GM11168 (cell line): ENCODE measurements around the gene TMC2.

Experiments used
- in situ Hi-C: fragments of 300-500 bp; cut with MboI; formaldehyde crosslinking; loops from one replicate; pipeline ENCODE4 v1.12.0; 2022; ENCODE audit warnings: low sequenced_read_pairs; ENCODE audit not compliant: unreplicated experiment

The TMC2 gene

GRCh38 chr20:2576317-2576727 lies 39.9 kb downstream of the TMC2 start:
- in situ Hi-C loops: no loop called here

GRCh38 chr20:2578475-2579192 lies 42.3 kb downstream of the TMC2 start:
- in situ Hi-C loops: no loop called here

GRCh38 chr20:2585811-2586210 lies 49.4 kb downstream of the TMC2 start:
- in situ Hi-C loops: no loop called here

GRCh38 chr20:2593756-2594155 lies 57.4 kb downstream of the TMC2 start:
- in situ Hi-C loops: no loop called here

- in situ Hi-C loops: no loop called here
These were observed 58.7 kb downstream of the TMC2 start for GRCh38 chr20:2595076-2595475.

- in situ Hi-C loops: no loop called here
These were observed 60.4 kb downstream of the TMC2 start for GRCh38 chr20:2596673-2597279.

- in situ Hi-C loops: no loop called here
These were observed 63.1 kb downstream of the TMC2 start for GRCh38 chr20:2599288-2600006.

GRCh38 chr20:2602046-2602735 lies 65.8 kb downstream of the TMC2 start:
- in situ Hi-C loops: no loop called here

GRCh38 chr20:2602746-2603145 lies 66.4 kb downstream of the TMC2 start:
- in situ Hi-C loops: no loop called here

- in situ Hi-C loops: no loop called here
These were observed 67.6 kb downstream of the TMC2 start for GRCh38 chr20:2603816-2604505.

- in situ Hi-C loops: no loop called here
These were observed 68.1 kb downstream of the TMC2 start for GRCh38 chr20:2604506-2604835.

GRCh38 chr20:2606507-2607006 lies 70.2 kb downstream of the TMC2 start:
- in situ Hi-C loops: no loop called here

- in situ Hi-C loops: no loop called here
These were observed 74.0 kb downstream of the TMC2 start for GRCh38 chr20:2610326-2610725.

GRCh38 chr20:2610941-2611720 lies 74.8 kb downstream of the TMC2 start:
- in situ Hi-C loops: no loop called here

- in situ Hi-C loops: no loop called here
These were observed 75.7 kb downstream of the TMC2 start for GRCh38 chr20:2612073-2612472.

GRCh38 chr20:2616634-2617033 lies 80.3 kb downstream of the TMC2 start:
- in situ Hi-C loops: no loop called here

GRCh38 chr20:2617099-2617714 lies 80.8 kb downstream of the TMC2 start:
- in situ Hi-C loops: no loop called here

GRCh38 chr20:2618815-2619214 lies 82.4 kb downstream of the TMC2 start:
- in situ Hi-C loops: no loop called here

- in situ Hi-C loops: no loop called here
These were observed 83.0 kb downstream of the TMC2 start for GRCh38 chr20:2619337-2619736.
